DND-41 (cell line): ENCODE data around the gene PSMC4.
A peak's percentile ranks its signal among the peaks of the same experiment; 100 is the strongest.
"Not testable (repeated sequence)": the region's sequence is repeated elsewhere in the genome, so short reads cannot be mapped to it uniquely, and the experiment has no call there.

Experiments
- ATAC-seq: fragments of 200-7000 bp; cut with Tn5 transposase; 3 replicates; pipeline ENCODE4 v1.9.1; 2021; ENCODE audit warnings: low read depth; ENCODE audit not compliant: insufficient read depth
- DNase-seq: peaks from one replicate; pipeline ENCODE4 v3.0.0-alpha.2; 2020
- H2AFZ ChIP-seq: 2 replicates; pipeline ENCODE4 v1.6.0; 2012; ENCODE audit warnings: low read depth, low read length
- H3K27ac ChIP-seq: 2 replicates; pipeline ENCODE4 v1.5.1; 2012; ENCODE audit warnings: low read length, inconsistent platforms
- H3K27me3 ChIP-seq: fragments of 200-600 bp; sonication (generic); 2 replicates; pipeline ENCODE4 v1.6.0; 2012; ENCODE audit warnings: low read length, mild to moderate bottlenecking, inconsistent platforms; ENCODE audit not compliant: insufficient read depth, poor library complexity
- H3K36me3 ChIP-seq: 2 replicates; pipeline ENCODE4 v1.5.1; 2012; ENCODE audit warnings: low read length, inconsistent platforms; ENCODE audit not compliant: insufficient read depth
- H3K4me1 ChIP-seq: 2 replicates; pipeline ENCODE4 v1.5.1; 2012; ENCODE audit warnings: mild to moderate bottlenecking, low read length; ENCODE audit not compliant: insufficient read depth
- H3K4me2 ChIP-seq: 2 replicates; pipeline ENCODE4 v1.6.0; 2012; ENCODE audit warnings: mild to moderate bottlenecking, moderate library complexity, low read length, inconsistent platforms; ENCODE audit not compliant: insufficient read depth
- H3K4me3 ChIP-seq, 2 experiments: fragments of 200-600 bp in 1 of 2; shearing (Covaris generic) in 1 of 2; 2 replicates each; pipeline ENCODE4 v1.5.1; 2012 to 2016; ENCODE audit warnings: inconsistent platforms in 2 of 2, low read length in 2 of 2, mild to moderate bottlenecking in 2 of 2, low read depth in 1 of 2, moderate library complexity in 1 of 2
- H3K79me2 ChIP-seq: 2 replicates; pipeline ENCODE4 v1.6.0; 2012; ENCODE audit warnings: low read length, inconsistent platforms; ENCODE audit not compliant: insufficient read depth
- H3K9ac ChIP-seq: 2 replicates; pipeline ENCODE4 v1.6.0; 2012; ENCODE audit warnings: low read depth, mild to moderate bottlenecking, inconsistent platforms, low read length, moderate library complexity
- H3K9me3 ChIP-seq: 2 replicates; pipeline ENCODE4 v1.5.1; 2012; ENCODE audit warnings: low read length, moderate library complexity, mild to moderate bottlenecking, inconsistent platforms; ENCODE audit not compliant: insufficient read depth, severe bottlenecking
- H4K20me1 ChIP-seq: 2 replicates; pipeline ENCODE4 v1.6.0; 2012; ENCODE audit warnings: low read length; ENCODE audit not compliant: insufficient read depth
- EZH2 ChIP-seq: IDR thresholded peaks from 3 replicates; pipeline ENCODE4 v1.6.1; 2012; ENCODE audit warnings: borderline replicate concordance, low read depth, mild to moderate bottlenecking, moderate library complexity, low read length, inconsistent platforms; ENCODE audit not compliant: severe bottlenecking
- TF ChIP-seq, protein P1 (sequence below): IDR thresholded peaks from 2 replicates; pipeline ENCODE4 v1.5.1; 2012; ENCODE audit warnings: borderline replicate concordance, low read length, moderate library complexity, mild to moderate bottlenecking; ENCODE audit not compliant: poor library complexity, severe bottlenecking; ENCODE audit errors: extremely low read depth

The PSMC4 gene

DNA sequence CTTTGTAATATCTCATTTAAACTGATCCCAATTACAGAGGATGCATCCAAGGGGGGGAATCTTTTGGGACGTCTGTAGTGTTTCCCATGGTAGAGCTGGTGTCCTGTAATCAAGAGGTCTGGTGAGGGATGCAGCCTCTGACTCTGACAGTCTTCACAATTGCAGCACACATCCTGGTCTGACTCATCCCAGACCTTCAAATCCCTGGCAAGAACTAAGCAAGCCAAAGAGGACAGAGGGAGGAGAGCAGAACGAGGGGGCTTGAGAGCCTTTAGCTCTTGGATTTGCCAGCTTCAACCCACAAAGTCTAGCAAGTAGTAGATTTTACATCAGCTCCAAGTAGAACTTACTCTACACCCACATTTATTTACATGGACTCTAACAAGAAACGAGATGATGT is 19.3 kb upstream of the PSMC4 start:
- Histone ChIP-seq H3K4me2 (no peak overlapping the region), H4K20me1 (no peaks in the 10 kb centered on the region), H3K27ac (peak overlapping the region; percentile 82), H3K9me3 (no peaks in the 10 kb centered on the region), H2AFZ (no peak overlapping the region), H3K9ac (no peak overlapping the region), H3K36me3 (no peaks in the 10 kb centered on the region), H3K27me3 (no peaks in the 10 kb centered on the region), H3K79me2 (no peaks in the 10 kb centered on the region), H3K4me1 (peaks cover 43% of the 10 kb centered on the region), H3K4me3 (no peak overlapping the region)
- peak; percentile 2 for DNase-seq
- TF ChIP-seq EZH2 = no peak
- TF ChIP-seq, protein P1, sequence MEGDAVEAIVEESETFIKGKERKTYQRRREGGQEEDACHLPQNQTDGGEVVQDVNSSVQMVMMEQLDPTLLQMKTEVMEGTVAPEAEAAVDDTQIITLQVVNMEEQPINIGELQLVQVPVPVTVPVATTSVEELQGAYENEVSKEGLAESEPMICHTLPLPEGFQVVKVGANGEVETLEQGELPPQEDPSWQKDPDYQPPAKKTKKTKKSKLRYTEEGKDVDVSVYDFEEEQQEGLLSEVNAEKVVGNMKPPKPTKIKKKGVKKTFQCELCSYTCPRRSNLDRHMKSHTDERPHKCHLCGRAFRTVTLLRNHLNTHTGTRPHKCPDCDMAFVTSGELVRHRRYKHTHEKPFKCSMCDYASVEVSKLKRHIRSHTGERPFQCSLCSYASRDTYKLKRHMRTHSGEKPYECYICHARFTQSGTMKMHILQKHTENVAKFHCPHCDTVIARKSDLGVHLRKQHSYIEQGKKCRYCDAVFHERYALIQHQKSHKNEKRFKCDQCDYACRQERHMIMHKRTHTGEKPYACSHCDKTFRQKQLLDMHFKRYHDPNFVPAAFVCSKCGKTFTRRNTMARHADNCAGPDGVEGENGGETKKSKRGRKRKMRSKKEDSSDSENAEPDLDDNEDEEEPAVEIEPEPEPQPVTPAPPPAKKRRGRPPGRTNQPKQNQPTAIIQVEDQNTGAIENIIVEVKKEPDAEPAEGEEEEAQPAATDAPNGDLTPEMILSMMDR = no peak
- ATAC-seq = no peak

GRCh38 chr19:39953915-39954314 is 17.1 kb upstream of the PSMC4 start:
- Histone ChIP-seq H4K20me1 (no peaks in the 10 kb centered on the region), H3K4me3 (no peak overlapping the region), H3K9me3 (no peaks in the 10 kb centered on the region), H3K27me3 (no peaks in the 10 kb centered on the region), H3K4me2 (peak overlapping the region; percentile 55), H3K36me3 (no peaks in the 10 kb centered on the region), H3K27ac (peak overlapping the region; percentile 82), H3K9ac (peak overlapping the region; percentile 17; the same call in 1 of the 2 replicates), H3K79me2 (no peaks in the 10 kb centered on the region), H3K4me1 (peaks cover 43% of the 10 kb centered on the region), H2AFZ (no peak overlapping the region)
- DNase-seq = peak; percentile 20
- peak; percentile 54 for ATAC-seq
- TF ChIP-seq, protein P1 = no peak
- no peak for TF ChIP-seq EZH2

DNA sequence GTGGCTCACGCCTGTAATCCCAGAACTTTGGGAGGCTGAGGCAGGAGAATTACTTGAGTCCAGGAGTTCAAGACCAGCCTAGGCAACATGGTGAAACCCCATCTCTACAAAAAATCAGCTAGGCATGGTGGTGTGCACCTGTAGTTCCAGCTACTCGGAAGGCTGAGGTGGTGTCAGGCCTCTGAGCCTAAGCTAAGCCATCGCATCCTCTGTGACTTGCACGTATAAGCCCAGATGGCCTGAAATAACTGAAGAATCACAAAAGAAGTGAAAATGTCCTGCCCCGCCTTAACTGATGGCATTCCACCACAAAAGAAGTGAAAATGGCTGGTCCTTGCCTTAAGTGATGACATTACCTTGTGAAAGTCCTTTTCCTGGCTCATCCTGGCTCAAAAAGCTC is 13.1 kb upstream of the PSMC4 start:
- H3K9me3 ChIP-seq, H3K27me3 ChIP-seq, H3K27ac ChIP-seq, DNase-seq, H4K20me1 ChIP-seq, H3K9ac ChIP-seq, H3K4me3 ChIP-seq, ATAC-seq, H3K79me2 ChIP-seq, H2AFZ ChIP-seq, H3K36me3 ChIP-seq, H3K4me2 ChIP-seq: not testable (repeated sequence)
- peaks cover 22% of the 10 kb centered on the region for H3K4me1 ChIP-seq

- H3K4me3 ChIP-seq, ATAC-seq, H3K4me2 ChIP-seq, H3K27me3 ChIP-seq, H2AFZ ChIP-seq, H3K79me2 ChIP-seq, H3K36me3 ChIP-seq, H3K9me3 ChIP-seq, DNase-seq, H4K20me1 ChIP-seq, H3K9ac ChIP-seq, H3K27ac ChIP-seq: not testable (repeated sequence)
- H3K4me1 ChIP-seq = peaks cover 12% of the 10 kb centered on the region
Measured at GRCh38 chr19:39958942-39959341, 12.0 kb upstream of the PSMC4 start.

DNA sequence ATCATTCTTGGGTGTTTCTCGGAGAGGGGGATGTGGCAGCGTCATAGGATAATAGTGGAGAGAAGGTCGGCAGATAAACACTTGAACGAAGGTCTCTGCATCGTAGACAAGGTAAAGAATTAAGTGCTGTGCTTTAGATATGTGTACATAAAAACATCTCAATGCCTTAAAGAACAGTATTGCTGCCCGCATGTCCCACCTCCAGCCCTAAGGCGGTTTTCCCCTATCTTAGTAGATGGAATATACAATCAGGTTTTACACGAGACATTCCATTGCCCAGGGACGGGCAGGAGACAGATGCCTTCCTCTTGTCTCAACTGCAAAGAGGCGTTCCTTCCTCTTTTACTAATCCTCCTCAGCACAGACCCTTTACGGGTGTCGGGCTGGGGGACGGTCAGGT is 11.6 kb upstream of the PSMC4 start:
- ATAC-seq, DNase-seq, H3K4me3 ChIP-seq: not testable (repeated sequence)

More for the DNA sequence above, 11.6 kb upstream of the PSMC4 start:
- not testable (repeated sequence) for H3K9me3 ChIP-seq, H3K79me2 ChIP-seq, H3K27me3 ChIP-seq, H3K4me2 ChIP-seq, H3K27ac ChIP-seq, H2AFZ ChIP-seq, H3K9ac ChIP-seq, H3K4me1 ChIP-seq, H3K36me3 ChIP-seq, H4K20me1 ChIP-seq
